ENCODE results near the gene DPP7. TPM values are rescaled to one million over a fixed set of nuclear protein-coding genes. Genes with fewer than 3 reads are reported as not detected.

Gene DPP7
- total RNA-seq, 1 donor from 2014 or later = 133 TPM

- no peak for DNase-seq (ENCODE audit: low read depth, low spot score)
These were observed 26.4 kb downstream of the DPP7 start for GRCh38 chr9:137088121-137088520.

- no peak for DNase-seq (ENCODE audit: low read depth, low spot score)
These were observed 27.1 kb downstream of the DPP7 start for GRCh38 chr9:137087409-137087925.

GRCh38 chr9:137086531-137087408, 27.8 kb downstream of the DPP7 start, which contains the start of gene MAN1B1:
Gene MAN1B1, plus strand, starts transcription at chr9:137086985. Its CDS starts 15 bp downstream, at chr9:137087000.
- peak; percentile 94 for DNase-seq (ENCODE audit: low read depth, low spot score)

GRCh38 chr9:137085920-137086530, 28.5 kb downstream of the DPP7 start:
- DNase-seq (ENCODE audit: low read depth, low spot score) = no peak

GRCh38 chr9:137084526-137084925, 30.0 kb downstream of the DPP7 start:
- no peak for DNase-seq (ENCODE audit: low read depth, low spot score)

- peak; percentile 57 for DNase-seq (ENCODE audit: low read depth, low spot score)
These were observed 31.0 kb downstream of the DPP7 start for GRCh38 chr9:137083394-137084004.

- DNase-seq (ENCODE audit: low read depth, low spot score) = no peak
These were observed 31.6 kb downstream of the DPP7 start for GRCh38 chr9:137082925-137083290.

- DNase-seq (ENCODE audit: low read depth, low spot score) = no peak
These were observed 32.2 kb downstream of the DPP7 start for GRCh38 chr9:137082222-137082924.

GRCh38 chr9:137080260-137081122, 34.0 kb downstream of the DPP7 start:
- DNase-seq (ENCODE audit: low read depth, low spot score) = no peak

GRCh38 chr9:137079401-137079787, 35.1 kb downstream of the DPP7 start:
- DNase-seq (ENCODE audit: low read depth, low spot score) = no peak

- no peak for DNase-seq (ENCODE audit: low read depth, low spot score)
These were observed 35.7 kb downstream of the DPP7 start for GRCh38 chr9:137078701-137079400.

GRCh38 chr9:137077758-137078693, 36.5 kb downstream of the DPP7 start:
- no peak for DNase-seq (ENCODE audit: low read depth, low spot score)

- no peak for DNase-seq (ENCODE audit: low read depth, low spot score)
These were observed 37.4 kb downstream of the DPP7 start, which contains the start of gene UAP1L1 for GRCh38 chr9:137077010-137077747. Gene UAP1L1, plus strand, starts transcription at chr9:137077517. Its CDS starts 16 bp downstream, at chr9:137077533.

- DNase-seq (ENCODE audit: low read depth, low spot score) = no peak
These were observed 37.9 kb downstream of the DPP7 start for GRCh38 chr9:137076636-137077009.

- no peak for DNase-seq (ENCODE audit: low read depth, low spot score)
These were observed 39.2 kb downstream of the DPP7 start for GRCh38 chr9:137075275-137075775.

GRCh38 chr9:137074657-137075274, 39.8 kb downstream of the DPP7 start:
- DNase-seq (ENCODE audit: low read depth, low spot score) = no peak

GRCh38 chr9:137073992-137074399, 40.5 kb downstream of the DPP7 start:
- DNase-seq (ENCODE audit: low read depth, low spot score) = no peak
